Neural progenitor cell (in vitro differentiated cells): ENCODE measurements around the gene APBB2. TPM values are rescaled to one million over a fixed set of nuclear protein-coding genes. Genes with fewer than 3 reads are reported as not detected.

Experiments used
- DNase-seq: peaks from one replicate; pipeline ENCODE4 v3.0.0-alpha.2; 2016; ENCODE audit warnings: low spot score
- H2AFZ ChIP-seq: fragments of 200-600 bp; sonication (generic); replicated peaks from 2 replicates; pipeline ENCODE4 v1.6.1; 2016; ENCODE audit warnings: antibody characterized with exemption
- H3F3A ChIP-seq: fragments of 200-600 bp; sonication (generic); 2 replicates; pipeline ENCODE4 v1.6.1; 2016; ENCODE audit warnings: antibody characterized with exemption, low read depth
- H3K27ac ChIP-seq: fragments of 200-600 bp; sonication (generic); 2 replicates; pipeline ENCODE4 v1.5.1; 2016; ENCODE audit warnings: mild to moderate bottlenecking
- H3K27me3 ChIP-seq: fragments of 200-600 bp; sonication (generic); 2 replicates; pipeline ENCODE4 v1.6.1; 2016; ENCODE audit warnings: mild to moderate bottlenecking, moderate library complexity
- H3K36me3 ChIP-seq: fragments of 200-600 bp; sonication (generic); 2 replicates; pipeline ENCODE4 v1.5.1; 2016
- H3K4me1 ChIP-seq: fragments of 200-600 bp; sonication (generic); 2 replicates; pipeline ENCODE4 v1.6.1; 2016; ENCODE audit warnings: mixed run types
- H3K4me2 ChIP-seq: fragments of 200-600 bp; sonication (generic); 2 replicates; pipeline ENCODE4 v1.6.1; 2016
- H3K4me3 ChIP-seq: fragments of 200-600 bp; sonication (generic); 2 replicates; pipeline ENCODE4 v1.5.1; 2016
- H3K79me2 ChIP-seq: fragments of 200-600 bp; sonication (generic); 2 replicates; pipeline ENCODE4 v1.6.1; 2016; ENCODE audit warnings: low read depth
- H3K9ac ChIP-seq: fragments of 200-600 bp; sonication (generic); 2 replicates; pipeline ENCODE4 v1.6.1; 2016
- H3K9me3 ChIP-seq: fragments of 200-600 bp; sonication (generic); 2 replicates; pipeline ENCODE4 v1.5.1; 2016; ENCODE audit warnings: low read depth
- H4K20me1 ChIP-seq: fragments of 200-600 bp; sonication (generic); 2 replicates; pipeline ENCODE4 v1.6.1; 2016; ENCODE audit warnings: low read depth
- H3K27ac Mint-ChIP-seq: 3 replicates; pipeline ENCODE4 v1.8.0; 2021; ENCODE audit warnings: mixed read lengths
- H3K27me3 Mint-ChIP-seq: 2 replicates; pipeline ENCODE4 v1.8.0; 2022; ENCODE audit warnings: low read depth, mild to moderate bottlenecking, inconsistent platforms, moderate library complexity, mixed read lengths; ENCODE audit not compliant: insufficient read depth
- H3K36me3 Mint-ChIP-seq: 3 replicates; pipeline ENCODE4 v1.8.0; 2021; ENCODE audit warnings: mixed read lengths
- H3K4me1 Mint-ChIP-seq: 3 replicates; pipeline ENCODE4 v1.8.0; 2021; ENCODE audit warnings: mixed read lengths
- H3K4me3 Mint-ChIP-seq: 3 replicates; pipeline ENCODE4 v1.8.0; 2021; ENCODE audit warnings: mild to moderate bottlenecking, moderate library complexity, mixed read lengths
- H3K9me3 Mint-ChIP-seq: 3 replicates; pipeline ENCODE4 v1.8.0; 2020; ENCODE audit warnings: mixed read lengths
- EZH2 ChIP-seq: fragments of 200-600 bp; sonication (generic); IDR thresholded peaks from 2 replicates; pipeline ENCODE4 v1.6.1; 2017; ENCODE audit warnings: antibody characterized with exemption, mild to moderate bottlenecking, moderate library complexity
- EZH2phosphoT487 ChIP-seq: fragments of 200-600 bp; sonication (generic); IDR thresholded peaks from 2 replicates; pipeline ENCODE4 v1.6.1; 2017; ENCODE audit warnings: antibody characterized with exemption
- total RNA-seq: library from RNA; depleted of rRNA; stranded (reverse); fragments of >200 nt; gene quantifications from 2 replicates; pipeline ENCODE4 v1.2.3, GENCODE V29; 2015; ENCODE audit warnings: low replicate concordance
- TF ChIP-seq, protein P1 (sequence below): fragments of 200-600 bp; sonication (generic); IDR thresholded peaks from 2 replicates; pipeline ENCODE4 v1.5.1; 2017; ENCODE audit warnings: antibody characterized with exemption, mild to moderate bottlenecking

The APBB2 gene
- total RNA-seq, 1 donor from 2014 or later = 83.2 TPM

DNA sequence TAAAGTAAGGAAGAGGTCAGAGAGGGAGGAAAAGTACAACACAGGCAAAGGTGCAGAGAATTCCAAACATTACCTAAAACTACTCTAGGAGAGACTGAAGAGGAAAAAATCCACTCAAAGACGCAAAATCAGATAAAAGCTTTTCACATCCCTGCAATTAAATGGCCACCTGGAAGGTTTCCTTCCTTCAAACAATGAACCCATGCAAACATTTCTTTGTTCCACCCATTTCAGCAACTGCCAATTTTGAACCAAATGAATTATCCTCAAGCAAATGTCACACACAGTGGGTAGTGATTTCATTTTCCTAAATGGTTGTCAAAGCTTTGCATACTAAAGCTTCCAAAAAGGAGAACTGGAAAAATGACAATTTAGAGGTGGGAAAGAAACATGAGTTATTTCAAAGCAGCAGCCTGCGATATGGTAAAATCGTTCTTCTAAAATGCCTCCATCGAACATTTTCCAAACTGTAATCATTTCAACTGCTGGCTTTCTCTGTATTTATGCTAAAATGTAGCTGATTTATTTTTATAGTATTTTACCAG lies 45.0 kb downstream of the APBB2 start:
- Mint-ChIP-seq H3K27me3 (no peaks in the 10 kb centered on the region), H3K9me3 (peaks cover 8% of the 10 kb centered on the region), H3K4me1 (no peaks in the 10 kb centered on the region), H3K4me3 (no peak overlapping the region), H3K27ac (no peak overlapping the region), H3K36me3 (peaks cover 4% of the 10 kb centered on the region)
- H4K20me1 ChIP-seq = no peaks in the 10 kb centered on the region
- H3K9ac ChIP-seq = no peak overlapping the region
- H3K4me3 ChIP-seq = no peak overlapping the region
- H3K79me2 ChIP-seq = peaks cover 19% of the 10 kb centered on the region
- no peaks in the 10 kb centered on the region for H3K9me3 ChIP-seq
- no peaks in the 10 kb centered on the region for H3F3A ChIP-seq
- TF ChIP-seq, protein P1, sequence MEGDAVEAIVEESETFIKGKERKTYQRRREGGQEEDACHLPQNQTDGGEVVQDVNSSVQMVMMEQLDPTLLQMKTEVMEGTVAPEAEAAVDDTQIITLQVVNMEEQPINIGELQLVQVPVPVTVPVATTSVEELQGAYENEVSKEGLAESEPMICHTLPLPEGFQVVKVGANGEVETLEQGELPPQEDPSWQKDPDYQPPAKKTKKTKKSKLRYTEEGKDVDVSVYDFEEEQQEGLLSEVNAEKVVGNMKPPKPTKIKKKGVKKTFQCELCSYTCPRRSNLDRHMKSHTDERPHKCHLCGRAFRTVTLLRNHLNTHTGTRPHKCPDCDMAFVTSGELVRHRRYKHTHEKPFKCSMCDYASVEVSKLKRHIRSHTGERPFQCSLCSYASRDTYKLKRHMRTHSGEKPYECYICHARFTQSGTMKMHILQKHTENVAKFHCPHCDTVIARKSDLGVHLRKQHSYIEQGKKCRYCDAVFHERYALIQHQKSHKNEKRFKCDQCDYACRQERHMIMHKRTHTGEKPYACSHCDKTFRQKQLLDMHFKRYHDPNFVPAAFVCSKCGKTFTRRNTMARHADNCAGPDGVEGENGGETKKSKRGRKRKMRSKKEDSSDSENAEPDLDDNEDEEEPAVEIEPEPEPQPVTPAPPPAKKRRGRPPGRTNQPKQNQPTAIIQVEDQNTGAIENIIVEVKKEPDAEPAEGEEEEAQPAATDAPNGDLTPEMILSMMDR = no peak
- TF ChIP-seq EZH2 (no peak), EZH2phosphoT487 (no peak)
- no peak overlapping the region for H3K4me2 ChIP-seq
- H3K27me3 ChIP-seq = no peaks in the 10 kb centered on the region
- no peak overlapping the region for H2AFZ ChIP-seq
- DNase-seq = no peak
- no peak overlapping the region for H3K27ac ChIP-seq
- peaks cover 5% of the 10 kb centered on the region for H3K4me1 ChIP-seq
- no peaks in the 10 kb centered on the region for H3K36me3 ChIP-seq

- peaks cover 8% of the 10 kb centered on the region for H3K9me3 Mint-ChIP-seq
Observed at GRCh38 chr4:41167191-41167590, 47.2 kb downstream of the APBB2 start.

DNA sequence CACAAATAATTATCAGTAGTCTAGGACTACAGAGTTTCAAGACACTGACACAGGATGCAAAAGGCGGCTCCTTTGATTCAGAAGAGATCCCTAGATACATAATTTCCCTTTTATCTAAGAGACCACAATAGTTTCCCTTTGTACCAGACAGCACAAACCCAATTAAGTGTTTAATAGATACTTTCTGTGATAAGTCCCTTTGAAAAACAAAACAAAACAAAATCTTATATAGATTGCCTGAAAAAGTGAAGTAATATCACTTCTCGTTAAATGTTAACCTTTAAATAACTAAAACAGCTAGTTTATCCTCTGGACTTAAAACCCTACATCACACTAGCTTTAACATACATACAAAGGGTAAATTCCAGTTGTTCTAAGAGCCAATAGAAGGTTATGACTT lies 49.9 kb downstream of the APBB2 start:
- peaks cover 2% of the 10 kb centered on the region for H3K36me3 Mint-ChIP-seq
- no peak for TF ChIP-seq EZH2
- no peak for TF ChIP-seq EZH2phosphoT487
- TF ChIP-seq, protein P1 = no peak
- H3K4me3 Mint-ChIP-seq = no peak overlapping the region
- H3K27ac ChIP-seq = no peak overlapping the region
- no peak for DNase-seq
- no peak overlapping the region for H3K4me2 ChIP-seq
- no peaks in the 10 kb centered on the region for H4K20me1 ChIP-seq
- H3F3A ChIP-seq = no peaks in the 10 kb centered on the region
- no peak overlapping the region for H3K4me3 ChIP-seq
- no peaks in the 10 kb centered on the region for H3K9me3 ChIP-seq
- no peak overlapping the region for H3K9ac ChIP-seq
- no peaks in the 10 kb centered on the region for H3K27me3 ChIP-seq
- H2AFZ ChIP-seq = no peak overlapping the region
- H3K27me3 Mint-ChIP-seq = no peaks in the 10 kb centered on the region
- H3K36me3 ChIP-seq = no peaks in the 10 kb centered on the region
- peaks cover 8% of the 10 kb centered on the region for H3K9me3 Mint-ChIP-seq
- peaks cover 3% of the 10 kb centered on the region for H3K4me1 ChIP-seq
- peaks cover 16% of the 10 kb centered on the region for H3K79me2 ChIP-seq
- no peaks in the 10 kb centered on the region for H3K4me1 Mint-ChIP-seq
- no peak overlapping the region for H3K27ac Mint-ChIP-seq

More at GRCh38 chr4:41167191-41167590, 47.2 kb downstream of the APBB2 start:
- Histone ChIP-seq H3K79me2 (peaks cover 19% of the 10 kb centered on the region), H3K9ac (no peak overlapping the region), H3K27ac (no peak overlapping the region), H3K36me3 (no peaks in the 10 kb centered on the region), H3K27me3 (no peaks in the 10 kb centered on the region), H2AFZ (no peak overlapping the region), H3K4me3 (no peak overlapping the region), H3K9me3 (no peaks in the 10 kb centered on the region), H4K20me1 (no peaks in the 10 kb centered on the region), H3F3A (no peaks in the 10 kb centered on the region), H3K4me1 (peaks cover 5% of the 10 kb centered on the region), H3K4me2 (no peak overlapping the region)
- no peaks in the 10 kb centered on the region for H3K27me3 Mint-ChIP-seq
- peaks cover 4% of the 10 kb centered on the region for H3K36me3 Mint-ChIP-seq
- TF ChIP-seq, protein P1 = no peak
- TF ChIP-seq EZH2 (no peak), EZH2phosphoT487 (no peak)
- H3K27ac Mint-ChIP-seq = no peak overlapping the region
- no peak for DNase-seq
- no peak overlapping the region for H3K4me3 Mint-ChIP-seq
- no peaks in the 10 kb centered on the region for H3K4me1 Mint-ChIP-seq
